HG03460 (cell line): ENCODE results near the gene NME7.

Experiments
- ATAC-seq: cut with Tn5 transposase; IDR thresholded peaks from one replicate; pipeline ENCODE4 v1.9.1; 2021; ENCODE audit not compliant: unreplicated experiment

The NME7 gene

GRCh38 chr1:169161496-169162194 lies 206.0 kb downstream of the NME7 start:
- ATAC-seq, result peak; percentile 84

- ATAC-seq, result no peak
These were observed 206.6 kb downstream of the NME7 start for GRCh38 chr1:169160845-169161495.

- ATAC-seq, result no peak
These were observed 211.0 kb downstream of the NME7 start for GRCh38 chr1:169156580-169156979.

GRCh38 chr1:169155675-169156074 lies 211.9 kb downstream of the NME7 start:
- no peak for ATAC-seq

GRCh38 chr1:169151338-169151837 lies 216.2 kb downstream of the NME7 start:
- ATAC-seq, result no peak

- no peak for ATAC-seq
These were observed 216.8 kb downstream of the NME7 start for GRCh38 chr1:169150641-169151337.

- no peak for ATAC-seq
These were observed 217.9 kb downstream of the NME7 start for GRCh38 chr1:169149555-169150286.

- ATAC-seq, result peak; percentile 71
These were observed 218.9 kb downstream of the NME7 start for GRCh38 chr1:169148472-169149252.

- no peak for ATAC-seq
These were observed 220.9 kb downstream of the NME7 start for GRCh38 chr1:169146576-169147214.

GRCh38 chr1:169144941-169145626 lies 222.5 kb downstream of the NME7 start:
- ATAC-seq, result no peak

- no peak for ATAC-seq
These were observed 223.6 kb downstream of the NME7 start for GRCh38 chr1:169143984-169144383.

GRCh38 chr1:169143346-169143745 lies 224.3 kb downstream of the NME7 start:
- ATAC-seq, result no peak

GRCh38 chr1:169142129-169142528 lies 225.5 kb downstream of the NME7 start:
- ATAC-seq, result no peak

GRCh38 chr1:169141356-169141755 lies 226.2 kb downstream of the NME7 start:
- ATAC-seq, result no peak

- peak; percentile 94 for ATAC-seq
These were observed 228.5 kb downstream of the NME7 start for GRCh38 chr1:169138866-169139670.

GRCh38 chr1:169137357-169137756 lies 230.2 kb downstream of the NME7 start:
- ATAC-seq, result no peak

- ATAC-seq, result no peak
These were observed 233.6 kb downstream of the NME7 start for GRCh38 chr1:169133801-169134502.

- no peak for ATAC-seq
These were observed 234.4 kb downstream of the NME7 start for GRCh38 chr1:169133228-169133576.
